Astrocyte (in vitro differentiated cells and primary cell): ENCODE results near the gene HACE1. TPM values are rescaled to one million over a fixed set of nuclear protein-coding genes. Genes with fewer than 3 reads are reported as not detected.
"Not testable (repeated sequence)": the region's sequence is repeated elsewhere in the genome, so short reads cannot be mapped to it uniquely, and the experiment has no call there.

Source experiments
- DNase-seq: peaks from one replicate; pipeline ENCODE4 v3.0.0-alpha.2; 2010; ENCODE audit warnings: low read depth
- FAIRE-seq: peaks from 2 replicates; lab custom pipeline; 2011; peaks lifted over from hg19 to GRCh38; lab: Jason Lieb, UNC
- H2AFZ ChIP-seq: 2 replicates; pipeline ENCODE4 v1.6.0; 2012; ENCODE audit warnings: low read depth, low read length, inconsistent platforms
- H3K27ac ChIP-seq: 2 replicates; pipeline ENCODE4 v1.5.1; 2011; ENCODE audit warnings: low read depth, low read length, inconsistent platforms
- H3K27me3 ChIP-seq: 2 replicates; pipeline ENCODE4 v1.6.0; 2011; ENCODE audit warnings: low read length, inconsistent platforms; ENCODE audit not compliant: insufficient read depth
- H3K36me3 ChIP-seq: 2 replicates; pipeline ENCODE4 v1.5.1; 2011; ENCODE audit warnings: low read length, inconsistent platforms; ENCODE audit not compliant: insufficient read depth
- H3K4me1 ChIP-seq: 2 replicates; pipeline ENCODE4 v1.5.1; 2011; ENCODE audit warnings: low read length, inconsistent platforms; ENCODE audit not compliant: insufficient read depth
- H3K4me2 ChIP-seq: 2 replicates; pipeline ENCODE4 v1.6.0; 2012; ENCODE audit warnings: low read length, inconsistent platforms
- H3K4me3 ChIP-seq: 2 replicates; pipeline ENCODE4 v1.5.1; 2011; ENCODE audit warnings: low read depth, mild to moderate bottlenecking, low read length, inconsistent platforms; ENCODE audit not compliant: insufficient read depth
- H3K79me2 ChIP-seq: 2 replicates; pipeline ENCODE4 v1.6.0; 2012; ENCODE audit warnings: mild to moderate bottlenecking, low read length, inconsistent platforms; ENCODE audit not compliant: insufficient read depth
- H3K9ac ChIP-seq: 2 replicates; pipeline ENCODE4 v1.6.0; 2012; ENCODE audit warnings: mild to moderate bottlenecking, low read length, inconsistent platforms
- H3K9me3 ChIP-seq: 2 replicates; pipeline ENCODE4 v1.5.1; 2012; ENCODE audit warnings: low read depth, mild to moderate bottlenecking, low read length, inconsistent platforms; ENCODE audit not compliant: insufficient read depth
- H4K20me1 ChIP-seq: 2 replicates; pipeline ENCODE4 v1.6.0; 2012; ENCODE audit warnings: low read length, inconsistent platforms; ENCODE audit not compliant: insufficient read depth
- H3K27ac Mint-ChIP-seq: one replicate; pipeline ENCODE4 v1.8.0; 2021; ENCODE audit warnings: mild to moderate bottlenecking, mixed read lengths; ENCODE audit not compliant: unreplicated experiment
- H3K27me3 Mint-ChIP-seq: one replicate; pipeline ENCODE4 v1.8.0; 2021; ENCODE audit warnings: low read depth, mixed read lengths; ENCODE audit not compliant: unreplicated experiment
- H3K36me3 Mint-ChIP-seq: one replicate; pipeline ENCODE4 v1.8.0; 2021; ENCODE audit warnings: low read depth, mixed read lengths; ENCODE audit not compliant: unreplicated experiment
- H3K4me1 Mint-ChIP-seq: one replicate; pipeline ENCODE4 v1.8.0; 2021; ENCODE audit warnings: low read depth, mixed read lengths; ENCODE audit not compliant: unreplicated experiment
- H3K4me3 Mint-ChIP-seq: one replicate; pipeline ENCODE4 v1.8.0; 2021; ENCODE audit warnings: mild to moderate bottlenecking, moderate library complexity, mixed read lengths; ENCODE audit not compliant: unreplicated experiment
- H3K9me3 Mint-ChIP-seq: one replicate; pipeline ENCODE4 v1.8.0; 2021; ENCODE audit warnings: mild to moderate bottlenecking, mixed read lengths; ENCODE audit not compliant: unreplicated experiment
- CTCF ChIP-seq: IDR thresholded peaks from 2 replicates; pipeline ENCODE4 v1.5.1; 2011; ENCODE audit warnings: low read depth, mild to moderate bottlenecking, inconsistent platforms, low read length, moderate library complexity; ENCODE audit not compliant: insufficient read depth
- EZH2 ChIP-seq: IDR thresholded peaks from 2 replicates; pipeline ENCODE4 v1.6.1; 2012; ENCODE audit warnings: mild to moderate bottlenecking, low read length, inconsistent platforms; ENCODE audit not compliant: insufficient read depth
- total RNA-seq: library from RNA; stranded (reverse); gene quantifications from 2 replicates; pipeline ENCODE4 v1.2.1, GENCODE V29; 2021

HACE1 gene
- total RNA-seq, 1 donor from 2014 or later: 13.8 TPM

GRCh38 chr6:104843229-104843628 lies 16.5 kb downstream of the HACE1 start:
- Mint-ChIP-seq H3K4me1 (no peaks in the 10 kb centered on the region), H3K9me3 (no peaks in the 10 kb centered on the region), H3K27me3 (no peaks in the 10 kb centered on the region), H3K27ac (no peak overlapping the region), H3K36me3 (peaks cover 4% of the 10 kb centered on the region), H3K4me3 (no peak overlapping the region)
- Histone ChIP-seq H3K36me3 (peaks cover 3% of the 10 kb centered on the region), H2AFZ (no peak overlapping the region), H3K27ac (no peak overlapping the region), H3K4me2 (no peak overlapping the region), H3K9ac (no peak overlapping the region), H4K20me1 (no peaks in the 10 kb centered on the region), H3K9me3 (no peaks in the 10 kb centered on the region), H3K79me2 (no peaks in the 10 kb centered on the region), H3K27me3 (no peaks in the 10 kb centered on the region), H3K4me1 (no peaks in the 10 kb centered on the region), H3K4me3 (no peak overlapping the region)
- DNase-seq: no peak
- FAIRE-seq: no peak
- no peak for TF ChIP-seq CTCF
- no peak for TF ChIP-seq EZH2

- peaks cover 4% of the 10 kb centered on the region for H4K20me1 ChIP-seq
- H3K27me3 ChIP-seq: no peaks in the 10 kb centered on the region
- Mint-ChIP-seq H3K27ac (no peak overlapping the region), H3K4me3 (no peak overlapping the region), H3K4me1 (no peaks in the 10 kb centered on the region), H3K9me3 (no peaks in the 10 kb centered on the region), H3K27me3 (no peaks in the 10 kb centered on the region), H3K36me3 (peaks cover 4% of the 10 kb centered on the region)
- TF ChIP-seq CTCF (no peak), EZH2 (no peak)
- no peak overlapping the region for H3K9ac ChIP-seq
- no peaks in the 10 kb centered on the region for H3K79me2 ChIP-seq
- no peak overlapping the region for H2AFZ ChIP-seq
- no peak overlapping the region for H3K4me3 ChIP-seq
- H3K27ac ChIP-seq: no peak overlapping the region
- DNase-seq (no peak), FAIRE-seq (no peak)
- H3K4me1 ChIP-seq: no peaks in the 10 kb centered on the region
- no peak overlapping the region for H3K4me2 ChIP-seq
- no peaks in the 10 kb centered on the region for H3K9me3 ChIP-seq
- H3K36me3 ChIP-seq: no peaks in the 10 kb centered on the region
These were observed 22.6 kb downstream of the HACE1 start for GRCh38 chr6:104837158-104837557.

GRCh38 chr6:104836479-104837020 lies 23.2 kb downstream of the HACE1 start:
- not testable (repeated sequence) for H3K36me3 Mint-ChIP-seq, H3K4me1 ChIP-seq, H3K4me3 ChIP-seq, H3K27me3 ChIP-seq, FAIRE-seq, H4K20me1 ChIP-seq, H2AFZ ChIP-seq, H3K4me1 Mint-ChIP-seq, DNase-seq, H3K4me3 Mint-ChIP-seq, H3K36me3 ChIP-seq, H3K4me2 ChIP-seq, H3K79me2 ChIP-seq, H3K9me3 Mint-ChIP-seq, H3K27ac ChIP-seq, H3K9me3 ChIP-seq, H3K27ac Mint-ChIP-seq, H3K9ac ChIP-seq, H3K27me3 Mint-ChIP-seq
